ENCODE data around the gene TMEM242.
"Not testable (repeated sequence)": the region's sequence is repeated elsewhere in the genome, so short reads cannot be mapped to it uniquely, and the experiment has no call there.

TMEM242 gene

GRCh38 chr6:157322792-157323254, 496 bp downstream of the TMEM242 start:
- no peak for DNase-seq

- peak; percentile 9 for DNase-seq
Observed at GRCh38 chr6:157316871-157317814, 6.2 kb downstream of the TMEM242 start.

- peak; percentile 68 for DNase-seq
Observed at GRCh38 chr6:157314705-157315321, 8.5 kb downstream of the TMEM242 start.

GRCh38 chr6:157313531-157314467, 9.5 kb downstream of the TMEM242 start:
- no peak for DNase-seq

GRCh38 chr6:157312757-157313156, 10.6 kb downstream of the TMEM242 start:
- DNase-seq, result no peak

DNA sequence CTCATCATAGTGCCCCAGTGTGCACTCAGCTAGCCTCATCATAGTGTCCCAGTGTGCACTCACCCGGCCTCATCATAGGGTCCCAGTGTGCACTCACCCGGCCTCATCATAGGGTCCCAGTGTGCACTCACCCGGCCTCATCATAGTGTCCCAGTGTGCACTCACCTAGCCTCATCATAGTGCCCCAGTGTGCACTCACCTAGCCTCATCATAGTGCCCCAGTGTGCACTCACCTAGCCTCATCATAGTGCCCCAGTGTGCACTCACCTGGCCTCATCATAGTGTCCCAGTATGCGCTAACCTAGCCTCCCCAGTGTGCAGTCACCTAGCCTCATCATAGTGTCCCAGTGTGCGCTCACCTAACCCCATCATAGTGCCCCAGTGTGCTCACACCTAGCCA, 12.6 kb downstream of the TMEM242 start:
- not testable (repeated sequence) for DNase-seq

DNA sequence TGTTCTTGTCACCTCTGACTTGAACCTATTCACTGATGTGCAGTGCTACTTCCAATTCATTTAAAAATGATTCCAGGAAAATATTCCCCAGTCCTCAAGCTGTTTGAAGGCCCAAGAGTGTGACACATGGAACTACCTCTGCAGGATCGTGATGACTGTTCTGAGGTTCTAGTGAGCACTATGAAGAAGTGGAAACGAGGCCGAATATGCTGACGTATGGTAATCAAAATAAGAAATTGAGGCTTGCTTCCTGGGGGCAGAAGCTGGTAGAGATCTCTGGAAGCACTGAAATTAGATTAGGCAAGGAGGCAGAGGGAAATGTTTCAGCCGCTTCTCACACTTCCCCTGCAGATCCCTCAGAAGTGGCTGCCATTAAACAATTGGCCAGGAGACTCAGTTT, 15.7 kb downstream of the TMEM242 start:
- DNase-seq, result no peak

- no peak for DNase-seq
Observed at GRCh38 chr6:157305670-157306653, 17.4 kb downstream of the TMEM242 start.

DNA sequence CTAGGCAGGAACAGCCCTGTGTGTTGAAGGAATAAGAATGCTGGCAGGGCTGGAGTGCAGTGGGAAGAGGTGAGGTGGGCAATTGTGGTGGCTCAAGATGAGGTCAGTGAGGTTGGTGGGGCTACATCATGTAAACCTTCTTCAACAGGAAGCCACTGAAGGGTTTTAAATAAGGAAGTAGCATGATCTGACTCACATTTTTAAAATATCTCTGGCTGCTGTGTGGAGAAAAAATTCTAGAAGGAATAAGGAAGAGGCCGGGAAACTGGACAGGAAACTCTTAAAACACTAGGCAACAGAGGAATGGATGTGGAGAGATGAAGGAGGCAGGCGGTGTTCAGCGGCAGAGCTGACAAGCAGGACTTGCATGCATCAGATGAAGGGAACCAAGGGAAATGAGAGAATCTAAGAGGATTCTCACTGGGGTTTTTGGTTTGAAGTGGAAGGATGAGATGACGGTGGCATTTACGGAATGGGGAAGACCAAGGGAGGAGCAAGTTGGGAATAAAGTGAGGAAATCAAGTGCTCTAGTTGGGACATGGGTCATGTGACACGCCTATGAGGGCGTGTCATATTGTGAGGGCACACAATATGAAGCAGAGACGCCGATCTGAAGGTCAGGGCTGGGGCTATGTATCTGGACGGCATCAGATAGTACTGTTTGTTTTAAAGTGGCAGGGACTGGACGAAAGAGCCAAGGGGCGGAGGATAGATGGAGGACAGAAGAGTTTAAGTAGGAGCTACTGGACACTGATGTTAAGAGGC, 18.2 kb downstream of the TMEM242 start:
- DNase-seq, result no peak

GRCh38 chr6:157302736-157303135, 20.6 kb downstream of the TMEM242 start:
- no peak for DNase-seq

GRCh38 chr6:157300436-157300835, 22.9 kb downstream of the TMEM242 start:
- no peak for DNase-seq

DNA sequence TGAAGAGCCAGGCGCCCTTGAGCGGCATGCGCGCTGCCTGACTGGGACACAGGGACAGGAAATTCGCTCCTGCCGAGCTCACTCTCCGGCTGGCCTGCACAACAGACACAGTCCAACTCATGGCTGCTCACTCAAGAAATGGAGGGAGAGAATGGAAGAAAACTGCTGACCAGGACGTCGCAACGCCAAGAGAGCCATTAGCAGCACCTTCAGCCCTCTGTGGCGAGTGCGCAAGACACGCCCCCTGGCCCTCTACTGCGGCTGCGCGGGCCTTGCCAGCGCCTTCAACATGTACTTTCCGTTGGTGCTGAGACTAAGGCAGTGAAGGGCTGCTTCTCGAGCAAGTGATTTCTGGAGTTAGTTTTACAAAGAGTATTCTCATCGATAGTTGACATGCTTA, 23.3 kb downstream of the TMEM242 start:
- no peak for DNase-seq

DNA sequence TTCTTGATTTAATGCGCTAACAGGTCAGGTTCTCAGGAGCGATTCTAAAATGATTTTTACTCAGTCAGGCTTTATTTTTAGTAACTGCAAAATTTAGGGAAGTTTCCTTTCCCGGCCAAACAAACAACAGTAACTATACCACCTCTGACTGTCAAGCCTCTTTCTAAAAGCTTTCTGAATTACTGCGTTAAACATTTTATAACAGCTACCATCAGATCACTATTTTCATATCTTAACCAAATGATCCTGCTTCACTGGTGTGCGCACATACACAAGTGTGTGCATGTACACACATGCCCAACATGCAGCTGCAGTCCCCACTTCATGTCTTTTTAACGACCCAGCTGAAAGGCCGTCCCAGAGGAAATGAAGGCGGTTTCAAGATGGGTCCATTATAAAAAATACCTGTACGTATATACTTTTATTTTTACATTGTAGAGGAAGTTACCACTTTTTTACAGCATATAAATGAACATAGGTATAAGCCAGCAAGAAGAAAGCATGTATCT, 25.0 kb downstream of the TMEM242 start:
- no peak for DNase-seq

- no peak for DNase-seq
Observed at GRCh38 chr6:157294654-157295053, 28.7 kb downstream of the TMEM242 start.

DNA sequence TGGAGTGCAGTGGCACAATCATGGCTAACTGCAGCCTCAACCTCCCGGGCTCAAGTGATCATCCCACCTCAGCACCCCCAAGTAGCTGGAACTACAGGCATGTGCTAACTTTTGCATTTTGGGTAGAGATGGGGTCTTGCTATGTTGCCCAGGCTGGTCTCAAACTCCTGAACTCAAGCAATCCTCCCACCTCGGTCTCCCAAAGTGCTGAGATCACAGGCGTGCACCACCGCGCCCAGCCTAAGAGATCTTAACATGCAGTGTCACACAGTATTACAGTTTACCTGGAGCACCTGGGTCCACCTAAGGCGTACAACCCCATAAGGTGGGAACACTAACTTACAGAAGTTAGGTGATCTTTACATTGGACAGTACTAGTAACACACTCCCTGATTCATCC, 29.5 kb downstream of the TMEM242 start:
- DNase-seq, result no peak

DNA sequence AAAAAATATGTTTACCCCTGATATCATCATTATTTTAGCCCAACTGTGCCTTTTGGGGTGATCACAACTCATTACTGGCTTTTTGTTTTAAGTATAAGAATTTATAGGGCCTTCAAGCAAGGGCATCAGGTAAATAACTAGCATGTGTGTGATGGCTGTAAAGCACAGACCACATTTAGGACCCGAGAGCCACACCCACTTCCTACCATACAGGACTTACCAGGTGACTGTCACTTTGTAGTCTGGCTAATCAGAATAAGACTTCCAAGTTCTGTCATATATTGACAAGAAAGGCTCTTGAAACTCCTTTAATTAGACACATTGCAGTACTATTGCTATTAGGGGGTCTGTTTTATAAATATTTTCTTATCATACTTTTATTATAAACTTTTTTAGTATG, 31.1 kb downstream of the TMEM242 start:
- DNase-seq, result no peak

DNA sequence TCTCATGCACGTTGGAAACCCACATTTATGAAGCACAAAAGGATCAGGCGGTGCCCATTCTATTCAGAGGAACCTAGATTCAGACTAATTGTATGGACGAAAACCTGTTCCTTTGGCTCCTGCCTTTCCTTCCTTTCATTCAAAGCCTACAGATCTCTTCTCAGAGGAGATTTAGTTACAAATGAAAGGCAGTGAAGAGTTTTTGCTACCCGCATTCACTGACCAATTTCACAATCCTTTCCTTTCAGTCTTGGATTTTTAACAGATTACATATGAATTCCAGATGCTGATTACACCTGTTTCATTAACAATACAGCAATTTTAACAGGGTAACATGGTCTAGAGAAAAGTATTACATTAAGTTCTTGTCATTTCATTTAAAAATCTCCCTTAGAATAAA, 32.0 kb downstream of the TMEM242 start:
- no peak for DNase-seq

DNA sequence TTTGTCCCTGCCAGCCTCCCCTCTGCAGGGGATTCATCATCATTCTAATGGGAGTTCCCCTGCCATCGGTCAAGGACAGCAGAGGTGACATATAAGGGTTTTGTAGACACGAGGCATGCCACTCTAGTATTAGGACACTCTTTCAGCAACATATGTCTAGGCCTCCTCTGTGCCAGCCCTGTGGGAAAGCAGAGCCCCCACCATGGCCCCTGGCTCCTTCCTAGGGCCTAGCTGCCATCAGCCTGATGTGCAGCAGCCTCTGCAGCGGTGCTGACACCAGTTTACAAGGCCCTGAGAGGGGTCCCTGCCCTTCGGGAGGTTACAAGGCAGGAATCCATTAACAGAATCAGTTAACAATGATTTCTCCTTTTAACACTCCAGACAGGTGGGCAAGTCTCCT, 32.5 kb downstream of the TMEM242 start:
- no peak for DNase-seq

DNA sequence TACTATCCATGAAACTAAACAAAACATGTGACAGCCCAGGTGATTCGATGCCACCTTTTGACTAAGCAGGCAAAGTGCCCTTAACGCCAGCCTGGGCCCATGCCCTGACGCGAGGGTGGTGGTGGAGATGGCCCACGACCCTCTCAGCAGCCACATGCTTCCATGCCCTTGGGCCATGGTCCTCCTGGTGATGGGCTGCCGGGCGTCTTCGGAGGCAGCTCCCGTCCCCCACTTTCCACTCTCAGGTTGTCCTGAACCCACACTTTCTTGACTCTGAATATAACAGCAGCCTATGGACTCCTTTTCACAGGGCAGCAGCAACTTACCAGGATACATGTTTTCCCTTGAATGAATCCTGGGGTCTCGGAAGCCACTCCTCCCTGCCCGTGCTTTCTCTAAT, 33.6 kb downstream of the TMEM242 start:
- DNase-seq, result no peak

DNA sequence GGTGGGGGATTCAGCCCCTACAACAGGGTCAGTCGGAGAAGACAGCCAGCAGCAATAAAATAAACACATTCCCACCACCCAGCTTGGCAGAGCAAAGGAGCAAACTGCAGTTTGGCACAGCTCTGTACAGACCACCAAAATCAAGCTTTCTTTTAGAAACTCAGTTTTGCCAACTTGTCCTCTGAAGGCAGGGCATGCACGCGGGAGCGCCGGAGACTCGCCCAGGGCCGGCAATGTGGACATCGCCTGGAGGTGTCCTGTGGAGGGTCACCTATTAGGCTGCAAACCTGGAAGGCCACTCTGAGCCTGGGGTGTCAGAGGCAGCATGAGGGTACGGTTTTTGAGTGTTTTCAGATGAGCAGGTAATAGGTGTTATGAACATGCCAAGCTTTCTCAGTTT, 34.7 kb downstream of the TMEM242 start:
- no peak for DNase-seq

DNA sequence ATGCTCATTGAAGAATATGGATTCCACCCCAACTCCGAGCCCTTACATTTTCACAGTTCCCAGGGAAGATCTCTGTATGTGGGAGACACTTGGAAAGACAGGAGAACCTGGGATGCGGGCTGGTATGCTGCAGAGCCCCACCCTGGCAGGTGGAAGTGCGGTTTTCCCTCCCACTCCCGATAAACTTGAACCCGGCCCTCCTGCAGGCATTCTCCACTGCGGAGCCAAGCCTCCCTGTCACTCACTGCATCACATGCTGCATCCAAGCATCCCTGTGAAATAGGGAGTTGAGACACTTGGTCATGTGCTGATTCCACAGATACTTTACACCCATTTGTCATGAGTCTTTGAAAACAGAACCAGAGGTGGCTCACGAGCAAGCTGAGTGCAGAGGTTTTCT, 35.4 kb downstream of the TMEM242 start:
- DNase-seq, result no peak

Data from CD4-positive, alpha-beta T cell treated with Interleukin-10 for 1 hour (primary cell).